A673 (cell line): ENCODE results near the gene PPP1R12A. TPM values are rescaled to one million over a fixed set of nuclear protein-coding genes. Genes with fewer than 3 reads are reported as not detected.

Experiments
- BruUV-seq: library from RNA; stranded (reverse); fragments of 400-500 nt; replicated peaks from 2 replicates; lab custom pipeline; 2021; lab: Mats Ljungman, UMichigan
- CTCF ChIA-PET: fragments of 300-600 bp; sonication (Branson Sonifier 250); formaldehyde crosslinking; loops from one replicate; lab custom pipeline; 2022; ENCODE audit warnings: antibody characterized with exemption; lab: Charles Lee
- POLR2A ChIA-PET: fragments of 300-600 bp; sonication (Branson Sonifier 250); formaldehyde crosslinking; loops from one replicate; lab custom pipeline; 2022; ENCODE audit warnings: antibody characterized with exemption; ENCODE audit not compliant: low non-redundant PET; lab: Charles Lee
- DNase-seq: peaks from one replicate; pipeline ENCODE4 v3.0.0-alpha.2; 2015; ENCODE audit warnings: low spot score
- H3K27ac ChIP-seq: fragments of 200-600 bp; sonication (generic); 2 replicates; pipeline ENCODE4 v1.5.1; 2016; ENCODE audit warnings: mixed run types, low read depth, mild to moderate bottlenecking, mixed read lengths, antibody characterized with exemption, low read length; ENCODE audit not compliant: poor library complexity, severe bottlenecking
- H3K27me3 ChIP-seq: fragments of 200-600 bp; sonication (generic); replicated peaks from 2 replicates; pipeline ENCODE4 v1.6.1; 2017; ENCODE audit warnings: mixed run types, low read depth, mild to moderate bottlenecking, mixed read lengths, antibody characterized with exemption, low read length; ENCODE audit not compliant: insufficient read depth, poor library complexity
- H3K36me3 ChIP-seq: fragments of 200-600 bp; sonication (generic); 2 replicates; pipeline ENCODE4 v1.6.1; 2016; ENCODE audit warnings: mixed run types, mild to moderate bottlenecking, mixed read lengths, antibody characterized with exemption, low read length; ENCODE audit not compliant: insufficient read depth, poor library complexity, severe bottlenecking
- H3K4me1 ChIP-seq: fragments of 200-600 bp; sonication (generic); 2 replicates; pipeline ENCODE4 v1.6.1; 2017; ENCODE audit warnings: mixed run types, mild to moderate bottlenecking, mixed read lengths, antibody characterized with exemption, low read length; ENCODE audit not compliant: insufficient read depth, poor library complexity, severe bottlenecking
- H3K4me3 ChIP-seq: fragments of 200-600 bp; sonication (generic); 2 replicates; pipeline ENCODE4 v1.5.1; 2016; ENCODE audit warnings: low read depth, mixed run types, mild to moderate bottlenecking, mixed read lengths, low read length; ENCODE audit not compliant: poor library complexity, severe bottlenecking
- H3K9me3 ChIP-seq: fragments of 200-600 bp; sonication (generic); 2 replicates; pipeline ENCODE4 v1.6.1; 2016; ENCODE audit warnings: mixed run types, low read depth, mild to moderate bottlenecking, mixed read lengths, antibody characterized with exemption, low read length; ENCODE audit not compliant: poor library complexity, severe bottlenecking
- CTCF ChIP-seq: fragments of 300-800, 200-600 bp; sonication (generic); conservative IDR thresholded peaks from 2 replicates; pipeline ENCODE4 v1.5.1; 2017; ENCODE audit warnings: low read depth, mild to moderate bottlenecking, antibody characterized with exemption, low read length, moderate library complexity, mixed read lengths
- EZH2 ChIP-seq: fragments of 200-600 bp; sonication (generic); IDR thresholded peaks from 2 replicates; pipeline ENCODE4 v1.6.1; 2017; ENCODE audit warnings: borderline replicate concordance, low read depth, mild to moderate bottlenecking, mixed read lengths, antibody characterized with exemption, low read length; ENCODE audit not compliant: poor library complexity, severe bottlenecking
- intact Hi-C: fragments of 100-400 bp; cut with micrococcal nuclease; formaldehyde crosslinking; loops from one replicate; pipeline ENCODE4 v1.10.0; 2022; ENCODE audit not compliant: unreplicated experiment
- total RNA-seq: library from RNA; stranded (reverse); gene quantifications from 2 replicates; pipeline ENCODE4 v1.2.3, GENCODE V29; 2021

Gene PPP1R12A
- total RNA-seq, 1 experiment from 2014 or later, result 80.8 TPM

GRCh38 chr12:79975143-79975542 is 40.2 kb upstream of the PPP1R12A start:
- no peaks in the 10 kb centered on the region for H3K9me3 ChIP-seq
- H3K27me3 ChIP-seq, result no peaks in the 10 kb centered on the region
- no TSS peak for BruUV-seq
- intact Hi-C loops, result no loop called here
- H3K36me3 ChIP-seq, result no peaks in the 10 kb centered on the region
- H3K27ac ChIP-seq, result no peak overlapping the region
- POLR2A ChIA-PET, result no interaction called here
- CTCF ChIA-PET, result no interaction called here
- DNase-seq, result no peak
- TF ChIP-seq EZH2 (no peak), CTCF (no peak)
- no peaks in the 10 kb centered on the region for H3K4me1 ChIP-seq
- no peak overlapping the region for H3K4me3 ChIP-seq

GRCh38 chr12:79973801-79974200 is 38.9 kb upstream of the PPP1R12A start:
- CTCF ChIA-PET, result no interaction called here
- no TSS peak for BruUV-seq
- Histone ChIP-seq H3K4me1 (no peaks in the 10 kb centered on the region), H3K27ac (no peak overlapping the region), H3K9me3 (no peaks in the 10 kb centered on the region), H3K27me3 (no peaks in the 10 kb centered on the region), H3K36me3 (no peaks in the 10 kb centered on the region), H3K4me3 (no peak overlapping the region)
- intact Hi-C loops, result no loop called here
- TF ChIP-seq CTCF (no peak), EZH2 (no peak)
- POLR2A ChIA-PET, result no interaction called here
- no peak for DNase-seq

- H3K4me1 ChIP-seq, result no peaks in the 10 kb centered on the region
- ChIA-PET POLR2A (no interaction called here), CTCF (no interaction called here)
- no TSS peak for BruUV-seq
- no peaks in the 10 kb centered on the region for H3K27me3 ChIP-seq
- H3K27ac ChIP-seq, result no peak overlapping the region
- no peak overlapping the region for H3K4me3 ChIP-seq
- H3K9me3 ChIP-seq, result no peaks in the 10 kb centered on the region
- TF ChIP-seq EZH2 (no peak), CTCF (no peak)
- DNase-seq, result no peak
- no peaks in the 10 kb centered on the region for H3K36me3 ChIP-seq
- intact Hi-C loops, result no loop called here
Observed at GRCh38 chr12:79964100-79964627, 29.3 kb upstream of the PPP1R12A start.
